Kasumi-1 (cell line): ENCODE measurements around the gene FOXN3.
"Not testable (repeated sequence)": the region's sequence is repeated elsewhere in the genome, so short reads cannot be mapped to it uniquely, and the experiment has no call there.

Experiments used
- DNase-seq, 2 experiments: peaks; one replicate each; lab custom pipeline; 2025; lab: John Stamatoyannopoulos, UW

The FOXN3 gene

GRCh38 chr14:89250655-89250975 is 166.4 kb downstream of the FOXN3 start:
- not testable (repeated sequence) for DNase-seq

DNA sequence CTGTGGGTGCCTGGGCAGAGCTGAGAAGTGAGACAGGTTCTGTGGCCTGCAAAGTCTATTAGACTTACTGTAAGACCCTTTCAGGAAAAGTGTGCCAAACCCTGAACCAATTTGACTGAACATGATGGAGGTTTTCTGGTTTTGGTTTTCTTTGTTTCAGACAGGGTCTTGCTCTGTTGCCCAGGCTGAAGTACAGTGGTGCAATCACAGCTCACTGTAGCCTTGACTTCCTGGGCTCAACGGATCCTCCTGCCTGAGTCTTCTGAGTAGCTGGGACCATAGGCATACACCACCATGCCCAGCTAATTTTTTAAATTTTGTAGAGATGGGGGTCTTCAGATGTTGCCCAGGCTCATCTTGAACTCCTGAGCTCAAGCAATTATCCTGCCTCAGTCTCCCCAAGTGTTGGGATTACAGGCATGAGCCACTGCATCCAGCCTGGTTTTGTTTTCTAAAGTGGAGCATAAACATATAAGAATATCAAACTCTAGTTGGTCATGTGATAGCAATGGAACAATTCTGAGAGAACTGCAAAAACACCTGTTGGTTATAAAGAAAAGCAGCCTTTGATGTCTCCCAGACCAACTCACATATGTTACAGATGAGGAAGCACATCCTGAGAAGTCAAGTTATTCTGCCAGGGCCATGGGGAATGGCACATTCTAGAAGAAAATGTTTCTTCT is 166.9 kb downstream of the FOXN3 start:
- no peak for DNase-seq

DNA sequence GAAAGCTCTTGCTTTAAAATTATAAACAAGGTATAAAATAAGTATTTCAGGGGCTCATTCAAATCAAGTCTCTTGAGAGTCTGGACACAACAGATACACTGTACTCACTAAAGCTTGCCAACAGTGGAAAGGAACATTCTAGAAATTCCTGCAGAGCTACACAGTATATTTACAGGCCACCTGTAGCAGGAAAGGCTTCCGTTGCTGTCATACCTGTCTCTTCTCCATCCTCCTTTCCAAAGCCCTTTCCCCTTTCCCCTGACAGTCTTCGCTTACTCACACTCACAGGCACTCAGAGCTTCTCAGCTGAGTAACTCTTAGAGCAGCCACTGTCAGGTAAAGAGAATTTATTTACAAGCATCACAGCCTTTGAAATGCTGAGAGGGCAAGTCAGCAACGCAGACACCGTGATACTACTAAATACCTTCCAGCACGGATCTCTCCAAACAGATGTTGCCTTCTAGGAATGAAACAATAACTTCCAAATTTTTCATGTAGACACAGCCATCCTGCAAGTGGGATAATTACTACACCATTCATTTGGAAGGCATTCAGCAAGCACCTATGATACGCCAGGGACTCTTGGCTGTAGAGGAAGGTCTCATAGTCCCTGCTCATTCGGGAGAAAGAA is 167.9 kb downstream of the FOXN3 start:
- no peak for DNase-seq

GRCh38 chr14:89248411-89249064 is 168.5 kb downstream of the FOXN3 start:
- no peak for DNase-seq

DNA sequence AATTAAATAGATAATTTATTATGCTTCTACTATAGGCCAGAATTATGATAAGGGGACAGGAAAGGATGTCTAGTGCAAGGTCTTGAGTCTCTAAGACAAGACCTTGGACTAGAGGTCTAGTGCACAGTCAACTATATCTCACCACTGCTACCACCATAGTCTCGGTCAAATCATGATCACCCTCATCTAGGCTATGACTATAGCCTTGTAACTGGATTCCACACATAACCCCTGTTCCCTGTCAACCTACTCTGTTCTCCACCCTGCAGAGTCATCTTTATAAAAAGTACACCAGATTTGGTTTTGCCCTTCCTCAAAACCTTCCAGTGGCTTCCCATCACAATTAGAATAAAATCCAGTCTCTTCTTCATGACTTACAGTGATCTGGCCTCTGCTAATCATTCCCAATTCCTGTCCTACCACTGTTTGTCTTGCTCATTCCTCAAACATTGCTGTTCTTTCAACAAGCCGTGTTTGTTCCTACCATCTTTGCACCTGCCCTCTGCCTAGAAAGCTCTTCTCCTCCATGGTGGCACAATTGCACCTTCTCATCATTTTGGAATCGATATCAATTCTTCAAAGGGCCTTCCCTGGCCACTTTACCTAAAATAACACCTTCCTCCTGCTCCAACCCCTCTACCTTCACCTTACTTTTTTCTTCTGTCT is 169.4 kb downstream of the FOXN3 start:
- no peak for DNase-seq

GRCh38 chr14:89246290-89246689 is 170.7 kb downstream of the FOXN3 start:
- DNase-seq = no peak

- DNase-seq = no peak
These were observed 171.2 kb downstream of the FOXN3 start for GRCh38 chr14:89245802-89246201.

DNA sequence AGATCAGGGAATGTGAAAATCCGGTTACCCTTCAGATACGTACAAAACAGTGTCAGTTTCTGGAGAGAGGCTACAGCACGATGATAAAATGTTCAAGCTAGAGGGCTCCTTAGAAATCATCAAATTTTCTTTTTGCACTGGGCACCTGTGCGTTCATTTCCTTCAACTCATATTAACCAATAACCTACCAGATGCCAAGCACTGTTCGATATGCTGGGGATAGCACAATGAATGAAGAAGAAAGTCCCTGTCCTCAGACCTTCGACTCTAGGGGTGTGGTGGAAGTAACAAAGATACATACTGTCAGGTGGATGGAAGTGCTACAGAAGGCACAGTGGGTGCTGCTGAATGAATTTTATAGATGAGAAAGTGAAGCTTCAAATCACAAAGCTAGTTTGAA is 172.3 kb downstream of the FOXN3 start:
- no peak for DNase-seq

- DNase-seq = no peak
These were observed 173.3 kb downstream of the FOXN3 start for GRCh38 chr14:89243741-89244140.

DNA sequence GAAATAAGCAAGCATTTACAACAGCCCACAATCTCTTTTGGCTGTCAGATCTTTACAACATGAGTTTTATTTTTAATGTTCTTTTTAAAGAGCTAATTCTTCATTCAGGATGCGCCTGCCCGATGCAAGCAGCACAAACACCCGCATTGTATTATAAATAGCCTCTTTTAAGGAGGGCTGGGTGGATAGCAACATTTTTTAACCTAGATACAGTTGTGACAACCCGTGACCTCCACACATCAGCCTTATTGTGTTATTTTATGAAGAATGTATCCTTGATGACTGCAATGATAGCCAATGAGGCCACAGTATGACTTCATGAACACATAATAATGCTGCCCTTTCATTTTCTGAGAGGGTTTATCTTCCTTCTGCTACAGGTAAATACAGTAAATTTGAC is 173.7 kb downstream of the FOXN3 start:
- DNase-seq = no peak

DNA sequence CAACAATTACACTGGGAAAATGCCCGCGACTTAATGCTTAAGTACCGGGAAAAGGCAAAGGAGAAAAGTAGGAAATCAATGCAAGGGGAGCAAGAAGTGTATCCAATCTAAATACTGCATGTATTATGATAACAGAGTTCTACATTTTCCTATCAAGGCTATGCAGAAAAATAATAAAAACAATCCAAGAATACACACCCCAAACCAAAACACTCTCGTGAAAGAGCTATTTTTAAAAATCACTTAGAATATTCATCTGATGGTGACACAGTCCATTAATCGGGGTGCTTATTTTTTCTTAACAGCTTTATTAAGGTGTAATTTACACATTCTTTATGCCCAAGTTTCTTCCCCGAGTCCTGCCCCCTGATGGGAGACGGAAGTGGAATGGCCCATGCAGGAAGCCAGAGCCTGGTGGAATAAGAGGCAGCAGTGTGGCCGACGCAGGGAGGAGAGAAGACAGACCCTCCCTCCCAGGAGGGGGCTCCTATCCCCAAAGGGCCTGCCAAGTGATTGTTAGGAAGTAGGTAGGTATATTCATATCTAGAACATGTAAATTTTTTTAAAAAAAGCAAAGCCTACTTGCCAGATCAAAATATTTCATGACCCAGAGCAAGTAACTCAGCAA is 174.3 kb downstream of the FOXN3 start:
- no peak for DNase-seq

DNA sequence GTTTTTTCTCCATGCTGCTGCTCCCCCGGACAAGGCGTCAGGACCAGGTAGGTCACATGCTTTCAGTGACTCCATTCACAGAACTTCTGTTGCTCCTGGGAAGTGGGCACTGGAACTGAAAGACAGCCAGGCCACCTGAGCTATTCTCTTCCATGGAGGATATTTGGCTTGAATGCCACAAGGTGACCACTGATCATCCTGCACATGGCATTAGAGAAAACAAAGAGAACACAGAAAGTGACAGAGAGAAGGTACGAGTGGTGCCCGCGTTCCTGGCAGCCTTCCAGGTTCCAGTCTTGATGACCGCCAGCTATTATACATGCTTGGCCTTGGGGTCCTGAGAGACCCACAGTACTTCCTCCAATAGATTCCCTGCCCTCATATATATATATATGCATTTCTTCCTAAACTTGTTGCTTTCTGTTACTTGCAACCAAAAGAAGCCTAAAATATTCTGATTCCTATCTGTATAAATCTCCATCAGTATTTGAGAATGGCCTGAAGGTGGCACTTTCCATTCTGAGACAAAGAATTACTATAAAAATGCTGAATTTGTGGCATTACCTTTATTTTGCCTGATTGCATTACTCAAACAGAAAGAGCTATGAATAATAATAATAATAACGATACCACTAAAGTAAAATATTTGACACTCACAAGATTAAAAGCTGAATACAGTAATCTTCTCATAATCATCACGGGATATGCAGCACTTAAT is 174.9 kb downstream of the FOXN3 start:
- DNase-seq = peak in 1 of 2 experiments; percentile 8

DNA sequence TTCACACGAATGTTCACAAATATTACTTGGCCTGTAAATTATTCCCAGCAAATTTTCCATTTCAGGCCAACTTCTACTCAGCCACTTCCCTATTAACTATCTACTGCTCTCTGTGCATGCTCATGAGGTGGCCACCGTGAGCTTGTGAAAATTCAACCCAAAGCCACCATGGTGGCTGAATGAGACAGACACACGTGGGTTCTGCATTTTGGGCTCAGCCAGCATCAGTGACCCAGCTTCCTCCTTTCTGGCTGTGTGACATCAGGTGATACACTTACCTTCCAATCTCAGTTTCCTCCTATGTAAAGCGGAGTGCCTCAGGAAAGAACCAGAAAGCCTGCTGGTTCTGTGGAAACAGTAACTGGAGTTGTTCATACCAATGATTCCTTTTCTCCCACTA is 175.8 kb downstream of the FOXN3 start:
- peak in 1 of 2 experiments; percentile 4 for DNase-seq

DNA sequence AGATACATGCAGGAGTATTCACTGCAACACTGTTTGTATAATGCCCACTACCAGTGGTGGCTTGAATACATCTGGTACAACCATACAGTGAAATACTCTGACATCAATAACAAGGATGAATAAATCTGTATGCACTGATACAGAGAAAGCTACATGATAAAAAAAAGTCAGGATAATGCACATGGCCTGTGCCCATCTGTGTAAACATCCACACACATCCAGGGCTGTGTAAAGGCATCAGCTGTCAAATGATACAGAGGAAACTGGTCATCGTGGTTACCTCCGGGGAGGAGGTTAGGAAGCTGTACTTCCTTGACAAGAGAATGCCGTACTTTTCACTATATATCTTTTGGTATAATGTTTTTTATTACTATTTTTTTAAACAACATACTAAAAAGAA is 176.6 kb downstream of the FOXN3 start:
- DNase-seq = peak; percentile 41 to 56

DNA sequence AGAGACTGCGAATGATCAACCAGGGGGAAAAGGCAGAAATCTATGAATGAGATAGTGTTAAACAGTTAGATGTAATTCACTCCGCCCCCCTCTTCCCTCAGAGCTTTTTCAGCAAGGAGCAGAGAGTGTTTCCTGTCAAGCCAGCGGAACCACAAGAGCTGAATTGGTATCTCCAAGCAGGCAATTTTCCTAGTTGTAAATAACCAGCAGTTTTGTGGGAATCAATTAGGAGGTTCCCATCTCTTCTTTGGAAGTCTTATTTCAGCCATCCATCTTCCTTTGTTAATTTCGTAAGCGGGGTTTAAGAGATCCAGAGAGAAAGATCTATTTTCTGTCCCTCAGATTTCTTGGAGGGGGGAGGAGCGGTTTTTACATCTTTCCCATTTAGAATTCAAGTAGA is 178.0 kb downstream of the FOXN3 start:
- DNase-seq = no peak

DNA sequence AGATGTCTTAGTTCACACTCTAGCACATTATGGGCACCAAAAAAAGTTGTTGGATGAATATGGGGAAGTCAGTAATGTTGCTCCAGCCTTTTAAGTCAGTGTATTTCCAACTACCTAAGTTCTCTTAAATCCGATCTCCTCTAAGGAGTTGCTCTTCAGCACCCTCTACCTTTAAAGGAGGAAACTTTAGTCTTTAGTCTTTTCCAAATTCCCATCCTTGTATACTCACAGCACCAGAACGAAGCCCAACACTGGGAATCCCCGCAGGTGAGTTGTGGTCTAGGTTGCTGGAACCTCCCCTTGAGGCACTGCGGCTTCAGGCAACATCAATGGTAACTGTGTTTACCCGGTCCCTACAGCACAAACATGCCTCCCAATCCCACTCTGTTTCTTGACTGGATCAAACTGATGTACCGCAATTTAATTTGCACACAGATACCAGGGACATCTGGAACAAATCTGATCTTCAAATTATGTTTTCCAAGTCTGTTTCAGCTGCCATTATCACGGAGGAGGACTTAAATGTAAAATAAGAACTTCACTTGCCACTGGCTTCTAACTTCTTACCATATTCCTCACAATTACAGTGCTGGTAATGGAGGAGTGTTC is 179.0 kb downstream of the FOXN3 start:
- DNase-seq = peak; percentile 52 to 57

- DNase-seq = no peak
These were observed 180.2 kb downstream of the FOXN3 start for GRCh38 chr14:89236851-89237250.

GRCh38 chr14:89233184-89233583 is 183.8 kb downstream of the FOXN3 start:
- DNase-seq = no peak

DNA sequence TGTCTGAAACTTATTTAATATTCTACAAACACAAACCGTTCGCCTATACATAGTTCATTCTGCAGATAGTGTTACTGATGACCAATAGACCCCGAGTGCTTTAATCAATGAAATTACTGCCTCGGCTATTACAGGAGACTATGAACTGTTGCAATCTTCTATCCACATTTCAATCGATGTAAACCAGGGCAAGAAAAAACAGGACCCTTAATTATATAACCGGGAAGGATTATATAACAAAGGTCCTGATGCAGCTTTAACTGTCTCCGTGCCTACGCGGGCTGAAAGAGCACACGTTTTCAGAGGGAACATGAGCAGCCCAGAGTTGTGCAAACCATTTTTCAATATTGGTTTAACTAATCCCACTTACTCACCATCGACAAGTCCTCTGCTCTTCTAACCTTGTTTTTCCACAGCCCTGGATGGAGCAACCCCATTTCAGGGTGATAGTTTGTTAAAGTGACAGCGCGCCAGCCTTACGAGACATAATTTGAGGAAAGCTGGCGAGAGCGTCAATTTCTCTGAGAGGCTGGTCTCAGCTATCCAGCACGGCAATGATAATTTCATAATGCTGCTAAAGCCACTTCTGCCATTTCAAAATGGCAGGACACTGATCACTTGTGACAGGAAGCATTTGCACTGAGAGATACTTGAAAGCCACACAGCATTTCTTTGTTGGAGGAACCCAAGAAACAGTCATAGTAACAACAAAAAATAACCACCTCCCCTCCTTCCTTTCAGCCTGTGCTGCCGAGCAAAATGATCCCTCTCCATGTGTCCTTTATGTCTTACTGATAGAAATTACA is 184.6 kb downstream of the FOXN3 start:
- DNase-seq = no peak

GRCh38 chr14:89231426-89232113 is 185.5 kb downstream of the FOXN3 start:
- DNase-seq = no peak
